NCI-H146 (cell line): ENCODE data around the gene KRT72.
A peak's percentile ranks its signal among the peaks of the same experiment; 100 is the strongest.
"Not testable (repeated sequence)": the region's sequence is repeated elsewhere in the genome, so short reads cannot be mapped to it uniquely, and the experiment has no call there.

Experiments used
- DNase-seq: peaks from one replicate; lab custom pipeline; 2025; lab: John Stamatoyannopoulos, UW

KRT72 gene

DNA sequence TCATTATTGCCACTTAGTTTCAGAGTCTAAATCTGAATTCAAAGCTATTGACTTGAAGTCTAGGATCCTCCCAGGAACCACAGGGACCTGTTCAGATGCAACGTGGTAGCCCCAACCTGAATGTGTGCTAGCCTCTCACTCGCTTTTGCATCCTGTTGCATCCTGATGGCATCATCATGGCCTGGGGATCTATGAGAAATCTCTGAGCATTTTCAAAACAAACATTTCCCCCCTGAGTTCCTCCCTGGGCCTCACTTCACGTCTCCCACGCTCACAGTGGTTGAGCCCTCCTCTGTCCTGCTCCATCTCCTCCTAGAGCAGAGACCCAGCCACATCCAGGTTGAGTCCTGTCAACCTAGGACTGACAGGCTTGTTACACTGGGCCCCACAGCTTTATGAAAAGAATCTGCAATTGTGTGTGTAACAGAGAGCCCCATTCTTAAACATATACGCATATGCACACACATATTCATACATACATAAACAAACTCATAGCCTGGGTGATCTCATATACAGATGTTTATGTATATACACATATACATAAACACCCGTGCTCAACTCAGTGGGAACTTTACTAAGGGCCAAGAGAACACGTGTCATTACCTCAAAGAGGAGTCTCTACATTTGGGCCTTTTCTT, 5.4 kb upstream of the KRT72 start:
- no peak for DNase-seq

DNA sequence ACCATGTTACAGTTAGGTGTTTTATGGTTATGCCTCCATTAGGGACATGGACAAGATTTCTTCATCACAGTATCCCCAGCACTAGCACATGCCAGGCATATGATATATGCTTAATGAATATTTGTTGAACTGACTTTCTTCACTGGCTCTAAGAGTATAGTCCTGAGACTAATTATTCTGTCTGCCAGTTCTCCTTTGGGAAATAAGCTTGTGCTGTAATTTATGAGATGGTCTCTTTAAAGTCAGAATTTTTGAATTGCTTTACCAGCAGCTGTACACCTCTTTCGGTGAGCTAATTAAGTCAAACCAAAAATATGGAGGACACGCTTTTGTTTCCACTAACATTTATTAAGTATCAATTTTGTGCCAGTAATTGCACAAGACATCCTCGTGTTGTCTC, 4.8 kb upstream of the KRT72 start:
- DNase-seq = no peak

- DNase-seq = no peak
Measured at GRCh38 chr12:52605542-52605941, 4.3 kb upstream of the KRT72 start.

DNA sequence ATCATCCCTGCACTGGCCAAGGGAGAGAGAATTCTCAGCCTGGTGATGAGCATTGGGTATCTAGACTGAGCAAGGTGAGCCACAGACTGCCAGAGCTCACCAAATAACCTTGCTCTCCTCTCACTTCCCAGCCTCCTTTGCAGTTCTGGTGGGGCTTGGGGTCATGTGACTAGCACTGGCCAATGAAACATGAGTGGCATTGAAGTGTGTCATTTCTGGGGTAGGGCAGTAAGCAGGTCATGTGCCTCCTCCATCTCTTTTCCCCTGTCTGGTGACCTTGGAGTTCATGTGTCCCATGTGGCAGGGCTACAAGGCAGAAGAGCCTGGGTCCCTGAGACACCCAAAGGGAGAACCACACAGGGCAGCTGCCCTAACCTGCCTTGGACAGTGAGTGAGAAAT, 3.6 kb upstream of the KRT72 start:
- DNase-seq = no peak

DNA sequence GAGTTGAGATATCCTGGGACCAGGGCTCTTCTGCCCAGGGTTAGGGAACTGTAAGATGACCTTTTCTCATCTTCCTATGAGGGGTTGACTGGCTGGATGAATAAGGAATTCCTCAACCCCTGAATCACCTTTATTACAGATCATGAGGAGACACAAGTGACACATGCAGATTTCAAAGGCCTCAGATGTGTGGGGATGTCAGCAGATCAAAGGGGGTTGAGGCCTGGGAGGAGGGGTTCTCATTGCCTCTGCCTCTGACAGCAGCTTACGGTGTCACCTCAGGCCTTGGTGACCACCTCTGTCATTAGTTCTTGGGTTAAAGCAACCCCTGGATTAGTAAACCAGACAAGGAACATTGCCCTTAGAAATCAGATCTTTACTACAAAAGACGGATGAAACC, 2.1 kb upstream of the KRT72 start:
- DNase-seq = no peak

DNA sequence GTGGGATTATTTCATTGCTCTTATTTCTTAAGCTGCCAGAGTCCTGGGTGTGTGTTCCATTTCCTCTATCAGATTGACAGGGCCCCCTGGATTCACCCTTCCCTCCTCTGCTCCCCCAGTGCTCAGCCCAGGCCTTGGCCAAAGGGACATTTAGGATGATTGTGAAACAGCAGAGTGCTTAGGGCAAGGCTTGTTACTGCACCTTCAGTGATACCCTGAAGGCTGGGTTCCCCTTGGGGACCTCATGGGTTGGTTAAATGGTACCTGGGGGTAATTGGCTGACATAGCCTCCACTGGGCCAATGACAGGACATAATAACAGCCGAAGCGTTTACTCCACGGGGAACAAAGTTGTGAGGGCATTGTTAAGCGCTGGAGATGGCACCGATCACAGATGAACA, 1.3 kb upstream of the KRT72 start:
- DNase-seq = no peak

DNA sequence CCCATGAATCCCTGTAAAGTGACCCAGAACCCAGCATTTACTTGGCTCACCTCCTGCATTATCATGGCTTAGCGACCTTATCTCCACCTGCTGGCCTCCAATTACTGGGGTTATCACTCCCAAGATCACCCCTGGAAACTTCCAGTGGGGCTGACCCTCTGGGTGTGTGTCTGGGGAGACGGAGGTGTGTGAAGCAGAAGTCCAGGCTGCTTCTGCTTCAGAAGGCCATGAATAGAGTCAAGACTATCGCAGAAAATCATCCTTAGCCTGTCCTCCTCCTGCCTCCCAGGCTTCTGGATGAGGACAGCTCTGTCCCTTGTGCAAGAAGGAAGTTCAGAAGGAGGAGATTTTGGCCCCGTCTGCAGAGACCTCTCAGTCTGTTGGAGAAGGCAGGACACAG, 408 bp upstream of the KRT72 start:
- no peak for DNase-seq

DNA sequence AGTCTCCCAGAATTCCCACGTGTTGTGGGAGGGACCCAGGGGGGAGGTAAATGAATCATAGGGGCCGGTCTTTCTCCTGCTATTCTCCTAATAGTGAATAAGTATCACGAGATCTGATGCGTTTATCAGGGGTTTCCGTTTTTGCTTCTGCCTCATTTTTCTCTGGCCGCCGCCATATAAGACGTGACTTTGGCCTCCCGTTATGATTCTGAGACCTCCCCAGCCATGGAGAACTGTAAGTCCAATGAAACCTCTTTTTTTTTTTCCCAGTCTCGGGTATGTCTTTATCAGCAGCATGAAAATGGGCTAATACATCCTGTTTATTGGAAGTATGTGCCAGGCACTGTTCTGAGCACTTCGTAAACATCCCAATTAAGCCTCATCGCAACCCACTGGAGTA, 788 bp downstream of the KRT72 start:
- DNase-seq = no peak

GRCh38 chr12:52600071-52600470, 1.2 kb downstream of the KRT72 start:
- DNase-seq = no peak

DNA sequence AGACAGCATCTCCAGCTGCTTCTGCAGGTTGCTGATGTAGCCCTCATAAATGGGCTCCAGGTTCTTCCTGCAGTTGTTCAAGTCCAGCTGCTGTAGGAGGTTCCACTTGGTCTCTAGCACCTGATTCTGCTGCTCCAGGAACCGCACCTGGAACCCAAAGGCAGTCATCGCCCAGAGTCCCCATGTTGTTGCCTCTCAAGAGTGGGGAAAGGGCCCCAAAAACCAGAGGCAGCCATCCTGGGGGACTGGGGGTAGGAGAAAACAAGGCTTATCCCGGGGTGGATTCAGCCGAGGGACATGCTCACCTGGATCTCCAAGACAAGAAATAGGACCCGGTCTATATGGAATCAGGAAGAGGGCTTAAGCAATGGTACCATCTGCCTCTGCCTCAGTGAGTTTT, 2.3 kb downstream of the KRT72 start:
- DNase-seq = no peak

GRCh38 chr12:52594237-52594636, 7.0 kb downstream of the KRT72 start:
- not testable (repeated sequence) for DNase-seq

GRCh38 chr12:52591521-52591920, 9.7 kb downstream of the KRT72 start:
- no peak for DNase-seq

- no peak for DNase-seq
Measured at GRCh38 chr12:52590021-52590420, 11.2 kb downstream of the KRT72 start.

- DNase-seq = no peak
Measured at GRCh38 chr12:52587563-52587962, 13.7 kb downstream of the KRT72 start.

GRCh38 chr12:52585946-52586345, 15.3 kb downstream of the KRT72 start:
- DNase-seq = no peak

DNA sequence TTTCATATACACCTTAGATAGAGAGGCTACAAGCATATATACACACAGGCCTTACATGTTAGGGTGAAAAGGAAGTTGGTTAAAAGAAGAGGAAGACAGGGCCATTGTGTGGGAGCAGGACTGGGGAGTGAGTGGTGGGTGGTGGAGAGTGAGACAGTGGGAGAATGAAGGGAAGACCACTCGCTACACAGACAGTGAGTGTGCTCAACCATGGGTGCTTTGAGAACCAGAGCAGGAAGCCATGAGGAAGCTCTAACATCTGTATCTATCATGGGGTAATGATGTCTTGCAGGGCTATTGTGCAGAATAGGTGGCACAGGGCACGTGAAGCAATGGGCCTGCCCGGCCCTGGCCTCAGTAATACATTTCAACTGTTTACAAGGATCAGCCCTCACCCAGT, 16.2 kb downstream of the KRT72 start:
- DNase-seq = no peak

DNA sequence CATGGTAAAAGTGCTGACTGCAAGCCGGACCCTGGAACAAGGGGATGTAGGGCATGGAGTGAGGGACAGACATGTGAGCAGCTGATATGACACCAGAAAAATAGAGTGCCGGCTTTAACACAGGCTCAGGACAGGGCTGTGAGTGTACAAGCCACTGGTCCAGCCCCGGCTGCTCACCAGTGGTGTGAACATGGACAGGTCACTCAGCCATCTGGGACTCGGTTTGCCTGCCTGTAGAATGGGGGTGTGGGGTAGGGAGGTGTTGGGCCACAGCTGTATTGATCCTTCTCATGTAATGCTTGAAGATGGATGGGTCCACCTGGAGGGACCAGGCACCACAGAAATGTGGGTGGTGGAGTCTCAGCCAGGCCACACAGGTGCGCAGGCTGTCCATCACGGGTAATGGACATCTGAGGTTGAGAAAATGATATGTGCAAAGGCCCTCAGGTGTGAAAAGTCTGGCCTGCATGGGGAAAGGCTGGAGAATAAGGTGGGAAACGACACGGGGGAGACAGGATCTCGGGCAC, 17.0 kb downstream of the KRT72 start:
- DNase-seq = no peak

DNA sequence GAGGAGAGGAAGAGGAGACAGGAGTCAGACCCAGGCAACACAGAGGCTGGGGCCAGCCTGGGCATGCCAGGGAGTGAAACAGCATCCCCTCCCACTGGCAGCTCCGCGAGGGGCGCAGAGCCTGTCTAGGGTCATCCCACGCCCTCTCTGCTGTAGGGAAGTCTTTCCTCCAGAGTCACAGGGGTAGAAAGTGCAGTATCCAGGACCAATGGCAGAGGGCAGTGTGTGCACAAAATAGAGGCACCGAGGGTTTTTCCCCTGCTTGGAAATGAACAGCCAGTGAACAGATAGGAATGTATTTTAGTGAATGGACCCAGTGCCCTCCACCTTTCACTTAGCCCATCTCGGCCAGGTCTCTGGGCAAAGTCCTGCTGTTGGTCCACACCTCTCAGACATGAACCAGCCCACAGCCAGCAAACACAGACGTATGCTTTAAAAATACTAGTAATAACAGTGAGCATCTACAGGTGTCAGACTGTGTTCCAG, 18.2 kb downstream of the KRT72 start:
- peak; percentile 35 for DNase-seq

GRCh38 chr12:52582486-52582885, 18.8 kb downstream of the KRT72 start:
- no peak for DNase-seq

DNA sequence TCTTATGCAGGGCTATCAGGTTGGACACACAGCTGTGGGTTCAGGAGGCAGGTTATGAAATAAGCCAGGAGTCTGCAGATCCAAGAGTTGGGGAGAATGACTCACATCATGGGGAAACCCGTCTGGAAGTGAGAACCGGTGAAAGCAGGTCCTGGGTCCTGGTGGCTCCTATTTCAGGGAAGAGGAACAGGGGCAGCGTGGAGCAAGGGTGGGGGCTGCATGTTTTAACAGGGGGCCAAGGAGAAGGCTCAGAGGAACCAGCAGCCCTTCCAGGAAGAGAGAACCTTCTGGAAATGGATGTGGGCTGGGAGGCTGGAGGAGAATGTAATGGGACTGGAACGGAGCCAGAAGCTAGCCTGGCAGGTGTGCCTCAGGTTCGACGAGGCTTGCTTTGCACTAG, 19.8 kb downstream of the KRT72 start:
- DNase-seq = no peak

- no peak for DNase-seq
Measured at GRCh38 chr12:52581066-52581465, 20.2 kb downstream of the KRT72 start.

GRCh38 chr12:52580496-52580895, 20.8 kb downstream of the KRT72 start:
- no peak for DNase-seq

- DNase-seq = no peak
Measured at GRCh38 chr12:52579468-52580465, 21.5 kb downstream of the KRT72 start.
